Measurements from ENCODE around the gene MEX3C.

DNA sequence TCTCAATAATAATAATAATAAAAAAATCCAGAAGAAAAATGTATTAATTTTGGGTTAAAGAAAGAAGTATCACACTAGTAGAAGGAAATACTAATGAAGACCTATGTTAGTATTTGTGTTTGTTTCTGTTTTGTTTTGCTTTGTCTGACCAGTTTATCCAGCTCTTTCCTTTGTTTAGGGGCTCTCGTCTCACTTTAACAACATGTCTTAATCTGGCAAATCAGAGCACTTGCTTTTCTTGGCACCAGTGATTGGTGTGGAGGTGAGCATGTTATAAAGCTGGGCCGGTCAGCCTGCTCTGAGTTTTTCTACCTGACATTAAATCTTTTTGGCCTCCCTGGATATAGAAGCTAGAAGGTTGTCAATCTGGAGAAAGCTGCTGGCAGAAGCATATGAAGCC is 15.1 kb upstream of the MEX3C start:
- TF ChIP-seq, protein P1, sequence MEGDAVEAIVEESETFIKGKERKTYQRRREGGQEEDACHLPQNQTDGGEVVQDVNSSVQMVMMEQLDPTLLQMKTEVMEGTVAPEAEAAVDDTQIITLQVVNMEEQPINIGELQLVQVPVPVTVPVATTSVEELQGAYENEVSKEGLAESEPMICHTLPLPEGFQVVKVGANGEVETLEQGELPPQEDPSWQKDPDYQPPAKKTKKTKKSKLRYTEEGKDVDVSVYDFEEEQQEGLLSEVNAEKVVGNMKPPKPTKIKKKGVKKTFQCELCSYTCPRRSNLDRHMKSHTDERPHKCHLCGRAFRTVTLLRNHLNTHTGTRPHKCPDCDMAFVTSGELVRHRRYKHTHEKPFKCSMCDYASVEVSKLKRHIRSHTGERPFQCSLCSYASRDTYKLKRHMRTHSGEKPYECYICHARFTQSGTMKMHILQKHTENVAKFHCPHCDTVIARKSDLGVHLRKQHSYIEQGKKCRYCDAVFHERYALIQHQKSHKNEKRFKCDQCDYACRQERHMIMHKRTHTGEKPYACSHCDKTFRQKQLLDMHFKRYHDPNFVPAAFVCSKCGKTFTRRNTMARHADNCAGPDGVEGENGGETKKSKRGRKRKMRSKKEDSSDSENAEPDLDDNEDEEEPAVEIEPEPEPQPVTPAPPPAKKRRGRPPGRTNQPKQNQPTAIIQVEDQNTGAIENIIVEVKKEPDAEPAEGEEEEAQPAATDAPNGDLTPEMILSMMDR (IDR thresholded peaks at IDR 0.05), result no peak
- TF ChIP-seq POLR2A (IDR thresholded peaks at IDR 0.05), result no peak
- TF ChIP-seq POLR2AphosphoS5 (IDR thresholded peaks at IDR 0.05), result no peak
- no peak for TF ChIP-seq EP300 (IDR thresholded peaks at IDR 0.05)

Measured in stomach (tissue), 4 donors.